Karpas-422 (cell line): Measurements from ENCODE around the gene APIP. TPM values are rescaled to one million over a fixed set of nuclear protein-coding genes. Genes with fewer than 3 reads are reported as not detected.

ENCODE experiments used
- DNase-seq: peaks from one replicate; pipeline ENCODE4 v3.0.0-alpha.2; 2015
- H2AFZ ChIP-seq: fragments of 200-600 bp; sonication (generic); 2 replicates; pipeline ENCODE4 v1.6.1; 2014; ENCODE audit warnings: antibody characterized with exemption, low read length, mixed read lengths
- H3K27ac ChIP-seq: fragments of 200-600 bp; sonication (generic); 2 replicates; pipeline ENCODE4 v1.5.1; 2014; ENCODE audit warnings: mild to moderate bottlenecking, low read length, moderate library complexity
- H3K27me3 ChIP-seq: fragments of 200-600 bp; sonication (generic); 2 replicates; pipeline ENCODE4 v1.6.1; 2014; ENCODE audit warnings: low read length, mixed read lengths
- H3K36me3 ChIP-seq: fragments of 200-600 bp; sonication (generic); 2 replicates; pipeline ENCODE4 v1.6.1; 2014; ENCODE audit warnings: low read length, mixed read lengths; ENCODE audit not compliant: insufficient read depth
- H3K4me1 ChIP-seq: fragments of 200-600 bp; sonication (generic); 2 replicates; pipeline ENCODE4 v1.6.1; 2014; ENCODE audit warnings: mild to moderate bottlenecking, low read length, mixed read lengths
- H3K4me2 ChIP-seq: fragments of 200-600 bp; sonication (generic); 2 replicates; pipeline ENCODE4 v1.6.1; 2014; ENCODE audit warnings: low read length, low read depth, mild to moderate bottlenecking; ENCODE audit not compliant: poor library complexity, severe bottlenecking
- H3K4me3 ChIP-seq: fragments of 200-600 bp; sonication (generic); 2 replicates; pipeline ENCODE4 v1.5.1; 2014; ENCODE audit warnings: mild to moderate bottlenecking, antibody characterized with exemption, low read length, mixed read lengths
- H3K79me2 ChIP-seq: fragments of 200-600 bp; sonication (generic); 2 replicates; pipeline ENCODE4 v1.6.1; 2014; ENCODE audit warnings: mild to moderate bottlenecking, low read length, mixed read lengths
- H3K9ac ChIP-seq: fragments of 200-600 bp; sonication (generic); 2 replicates; pipeline ENCODE4 v1.6.0; 2014; ENCODE audit warnings: low read length
- H3K9me2 ChIP-seq: fragments of 200-600 bp; sonication (generic), shearing (Covaris generic); replicated peaks from 2 replicates; pipeline ENCODE4 v1.6.0; 2014; ENCODE audit warnings: mild to moderate bottlenecking, low read length, moderate library complexity; ENCODE audit not compliant: insufficient read depth
- H3K9me3 ChIP-seq: fragments of 300-700, 200-600 bp; sonication (generic); 2 replicates; pipeline ENCODE4 v1.6.1; 2014; ENCODE audit warnings: low read length, mixed read lengths
- H4K20me1 ChIP-seq: fragments of 200-600 bp; sonication (generic); 2 replicates; pipeline ENCODE4 v1.6.1; 2014; ENCODE audit warnings: mild to moderate bottlenecking, antibody characterized with exemption, low read length, low read depth; ENCODE audit not compliant: insufficient read depth
- total RNA-seq: library from RNA; depleted of rRNA; stranded (reverse); fragments of >200 nt; shearing (Covaris generic); gene quantifications from 2 replicates; pipeline ENCODE4 v1.2.3, GENCODE V29; 2014; ENCODE audit warnings: low replicate concordance

Gene APIP
- total RNA-seq, 1 experiment from 2014 or later, result 39.3 TPM

GRCh38 chr11:34953955-34954354 is 37.8 kb upstream of the APIP start:
- Histone ChIP-seq H3K9me2 (no peaks in the 10 kb centered on the region), H3K9me3 (no peaks in the 10 kb centered on the region), H2AFZ (no peak overlapping the region), H3K27me3 (no peaks in the 10 kb centered on the region), H3K9ac (no peak overlapping the region), H4K20me1 (no peaks in the 10 kb centered on the region), H3K4me1 (no peaks in the 10 kb centered on the region), H3K4me2 (no peak overlapping the region), H3K79me2 (peaks cover 9% of the 10 kb centered on the region; the same call in 1 of the 2 replicates), H3K36me3 (no peaks in the 10 kb centered on the region; the same call in 1 of the 2 replicates), H3K4me3 (no peak overlapping the region), H3K27ac (no peak overlapping the region)
- no peak for DNase-seq

DNA sequence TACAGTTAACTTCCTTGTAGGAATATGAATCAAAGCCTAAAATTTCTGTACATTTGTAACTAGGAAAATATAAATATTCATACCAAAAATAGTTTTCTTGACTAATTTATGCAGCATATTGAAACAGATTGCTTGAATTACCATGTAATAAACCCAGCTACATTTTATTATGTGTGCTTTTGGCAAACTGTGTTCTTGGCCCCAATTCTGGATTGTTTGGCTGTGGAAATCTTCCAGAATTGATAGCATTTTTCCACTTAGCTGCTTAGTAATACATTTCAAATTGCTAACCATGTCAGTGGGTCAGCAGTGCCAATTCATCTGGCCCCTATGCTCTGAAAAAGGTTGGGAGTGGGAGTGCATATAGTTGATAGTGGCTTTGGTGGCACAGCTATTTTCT is 32.5 kb upstream of the APIP start:
- Histone ChIP-seq H3K9me3 (no peaks in the 10 kb centered on the region; the same call in 1 of the 2 replicates), H3K9me2 (no peaks in the 10 kb centered on the region), H3K4me3 (no peak overlapping the region), H3K27ac (no peak overlapping the region), H3K4me2 (no peak overlapping the region), H3K79me2 (peaks cover 30% of the 10 kb centered on the region), H3K9ac (no peak overlapping the region), H3K36me3 (peaks cover 4% of the 10 kb centered on the region), H2AFZ (no peak overlapping the region), H4K20me1 (no peaks in the 10 kb centered on the region), H3K4me1 (no peaks in the 10 kb centered on the region), H3K27me3 (no peaks in the 10 kb centered on the region)
- DNase-seq, result no peak

GRCh38 chr11:34944692-34945091 is 28.5 kb upstream of the APIP start:
- no peak for DNase-seq
- Histone ChIP-seq H3K79me2 (peaks cover 65% of the 10 kb centered on the region), H3K27ac (no peak overlapping the region), H2AFZ (no peak overlapping the region), H3K36me3 (peaks cover 4% of the 10 kb centered on the region), H3K4me2 (no peak overlapping the region), H3K9me3 (no peaks in the 10 kb centered on the region; the same call in 1 of the 2 replicates), H3K4me3 (no peak overlapping the region), H3K27me3 (no peaks in the 10 kb centered on the region), H3K4me1 (peaks cover 10% of the 10 kb centered on the region), H4K20me1 (no peaks in the 10 kb centered on the region), H3K9me2 (no peaks in the 10 kb centered on the region), H3K9ac (no peak overlapping the region)

DNA sequence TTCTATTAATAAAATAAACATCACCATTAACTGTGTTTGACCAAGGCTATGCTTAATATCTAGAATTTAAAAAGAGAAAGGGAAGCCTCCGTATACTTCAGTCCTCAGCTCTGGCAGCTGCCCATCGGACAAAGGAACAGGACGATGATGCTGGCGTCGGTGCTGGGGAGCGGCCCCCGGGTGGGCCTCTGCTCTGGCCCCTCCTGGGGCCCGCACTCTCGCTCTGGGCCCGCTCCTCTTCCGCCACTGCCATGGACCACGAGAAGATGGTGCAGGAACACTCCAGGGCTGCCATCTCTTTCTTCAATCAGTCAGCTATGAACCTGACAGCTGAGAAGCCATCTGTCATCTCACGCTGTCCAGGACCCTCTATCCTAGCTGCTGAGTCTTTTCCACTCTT is 25.5 kb upstream of the APIP start:
- no peak overlapping the region for H2AFZ ChIP-seq
- H3K9ac ChIP-seq, result no peak overlapping the region
- no peak overlapping the region for H3K27ac ChIP-seq
- no peaks in the 10 kb centered on the region; the same call in 1 of the 2 replicates for H3K9me3 ChIP-seq
- no peaks in the 10 kb centered on the region for H3K9me2 ChIP-seq
- peaks cover 75% of the 10 kb centered on the region for H3K79me2 ChIP-seq
- H3K4me1 ChIP-seq, result peaks cover 16% of the 10 kb centered on the region
- no peak for DNase-seq
- no peak overlapping the region for H3K4me2 ChIP-seq
- no peaks in the 10 kb centered on the region for H3K36me3 ChIP-seq
- H3K4me3 ChIP-seq, result no peak overlapping the region
- no peaks in the 10 kb centered on the region for H4K20me1 ChIP-seq
- no peaks in the 10 kb centered on the region for H3K27me3 ChIP-seq

DNA sequence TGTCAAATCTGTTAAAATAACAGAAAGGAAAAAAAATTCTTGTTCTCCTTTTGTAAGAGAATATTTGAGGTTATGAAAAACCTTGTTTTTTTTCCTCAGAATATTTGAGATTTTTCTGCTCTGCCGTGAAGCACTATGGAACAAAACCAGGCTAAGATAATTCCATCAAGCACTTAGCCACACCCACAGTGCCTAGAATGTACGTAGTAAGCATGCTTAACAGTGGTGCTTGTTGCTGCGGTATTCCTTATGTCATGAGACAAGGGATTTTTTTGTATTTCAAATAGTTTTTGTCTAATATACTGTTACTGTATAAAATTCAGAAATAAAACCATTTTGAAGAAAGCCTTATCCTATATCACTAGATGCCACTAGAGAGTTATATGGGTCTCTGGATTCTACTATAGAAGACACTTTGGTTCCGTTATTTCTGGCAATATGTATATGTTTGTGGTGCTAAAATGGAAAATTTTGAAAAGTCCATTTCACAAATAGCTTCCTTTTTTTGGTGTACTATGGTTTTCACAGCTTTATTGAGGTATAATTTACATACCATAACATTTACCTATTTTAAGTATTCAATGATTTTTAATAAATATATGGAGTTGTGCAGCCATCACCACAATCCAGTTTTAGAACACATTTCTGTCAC is 24.0 kb upstream of the APIP start:
- H3K4me1 ChIP-seq, result peaks cover 16% of the 10 kb centered on the region
- peak overlapping the region; percentile 42 for H3K4me2 ChIP-seq
- DNase-seq, result peak; percentile 54
- no peak overlapping the region for H3K4me3 ChIP-seq
- H2AFZ ChIP-seq, result no peak overlapping the region
- H3K9me2 ChIP-seq, result no peaks in the 10 kb centered on the region
- no peaks in the 10 kb centered on the region for H3K36me3 ChIP-seq
- H3K79me2 ChIP-seq, result peaks cover 64% of the 10 kb centered on the region
- no peaks in the 10 kb centered on the region for H4K20me1 ChIP-seq
- 0 out of 2 replicates have a peak overlapping the region, but pooled peaks have one; percentile 6 for H3K27ac ChIP-seq
- H3K27me3 ChIP-seq, result no peaks in the 10 kb centered on the region
- H3K9me3 ChIP-seq, result no peaks in the 10 kb centered on the region; the same call in 1 of the 2 replicates
- H3K9ac ChIP-seq, result peak overlapping the region; percentile 21; the same call in 1 of the 2 replicates

DNA sequence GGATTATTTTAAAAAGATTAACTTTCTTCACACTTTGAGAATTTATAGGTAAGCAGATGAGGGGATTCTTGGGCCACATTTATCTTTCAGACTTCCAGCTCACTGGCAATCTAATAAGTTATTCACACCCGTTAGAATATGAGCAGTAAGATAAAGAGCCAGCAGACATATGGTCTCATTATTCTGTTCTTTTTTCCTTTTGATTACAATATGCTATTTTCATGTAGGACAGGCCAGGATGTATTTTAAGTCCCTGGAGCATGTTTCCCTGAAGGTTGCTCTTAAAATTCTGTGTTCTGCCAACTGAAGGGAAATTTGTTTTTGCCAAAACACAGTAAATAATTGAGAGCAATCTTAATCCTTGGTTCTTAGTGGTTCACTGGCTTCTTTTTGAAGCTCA is 22.4 kb upstream of the APIP start:
- H3K79me2 ChIP-seq, result peaks cover 60% of the 10 kb centered on the region
- H3K4me2 ChIP-seq, result no peak overlapping the region
- no peaks in the 10 kb centered on the region for H3K9me2 ChIP-seq
- no peak overlapping the region for H2AFZ ChIP-seq
- H3K9me3 ChIP-seq, result no peaks in the 10 kb centered on the region
- no peak overlapping the region for H3K4me3 ChIP-seq
- no peaks in the 10 kb centered on the region for H3K36me3 ChIP-seq
- H3K27me3 ChIP-seq, result no peaks in the 10 kb centered on the region
- H3K27ac ChIP-seq, result no peak overlapping the region
- no peak for DNase-seq
- no peak overlapping the region for H3K9ac ChIP-seq
- no peaks in the 10 kb centered on the region for H4K20me1 ChIP-seq
- peaks cover 16% of the 10 kb centered on the region for H3K4me1 ChIP-seq

DNA sequence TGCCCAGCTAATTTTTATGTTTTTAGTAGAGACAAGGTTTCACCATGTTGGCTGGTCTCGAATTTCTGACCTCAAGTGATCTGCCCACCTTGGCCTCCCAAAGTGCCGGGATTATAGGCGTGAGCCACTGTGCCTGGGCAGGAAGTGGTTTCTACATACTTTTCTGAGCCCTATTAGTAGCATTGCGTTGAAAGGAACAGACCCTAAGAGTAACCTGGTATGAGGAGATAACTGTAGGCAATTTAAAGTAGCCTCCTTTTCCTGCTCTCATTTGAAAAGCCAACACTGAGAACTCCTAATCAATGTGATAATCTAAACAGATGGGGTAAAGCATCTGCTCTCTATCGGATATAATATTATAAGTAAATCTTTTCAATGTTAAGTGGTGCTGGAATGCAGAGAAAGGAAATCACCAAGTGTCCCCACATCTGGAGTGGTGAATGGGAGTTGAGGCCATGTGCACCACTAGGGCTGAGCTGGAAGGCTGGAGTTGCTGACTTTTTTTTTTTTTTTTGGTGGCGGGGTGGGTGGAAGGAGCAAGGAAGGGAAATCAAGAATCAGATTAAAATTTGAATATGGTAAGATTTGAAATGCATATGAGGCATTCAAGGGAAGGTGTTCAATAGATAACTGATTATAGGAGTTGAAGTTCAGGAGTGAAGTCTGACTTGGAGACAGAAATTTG is 20.9 kb upstream of the APIP start:
- Histone ChIP-seq H3K36me3 (peaks cover 6% of the 10 kb centered on the region; the same call in 1 of the 2 replicates), H3K4me2 (no peak overlapping the region), H4K20me1 (no peaks in the 10 kb centered on the region), H3K4me3 (no peak overlapping the region), H3K9ac (no peak overlapping the region), H3K4me1 (peaks cover 16% of the 10 kb centered on the region), H3K9me3 (no peaks in the 10 kb centered on the region), H3K27me3 (no peaks in the 10 kb centered on the region), H3K27ac (no peak overlapping the region), H3K9me2 (no peaks in the 10 kb centered on the region), H2AFZ (no peak overlapping the region), H3K79me2 (peaks cover 44% of the 10 kb centered on the region)
- no peak for DNase-seq
